Measurements from ENCODE around the gene OR56A3. TPM values are rescaled to one million over a fixed set of nuclear protein-coding genes. Genes with fewer than 3 reads are reported as not detected.

Gene OR56A3
- total and polyA plus RNA-seq, 2 experiments from 2014 or later = not detected

- Mint-ChIP-seq H3K4me1 (no peaks in the 10 kb centered on the region), H3K27me3 (ENCODE audit: insufficient read depth, low read depth, poor library complexity) (peaks cover 16% of the 10 kb centered on the region), H3K36me3 (ENCODE audit: low read depth) (peaks cover 29% of the 10 kb centered on the region), H3K27ac (no peak overlapping the region), H3K9me3 (peaks cover 66% of the 10 kb centered on the region), H3K4me3 (no peak overlapping the region)
- H3K27ac ChIP-seq (ENCODE audit: low read depth) = no peak overlapping the region
- H3K4me2 ChIP-seq = no peak overlapping the region
- no peaks in the 10 kb centered on the region for H3F3A ChIP-seq (replicated peaks; ENCODE audit: low read depth)
- H3K9me2 ChIP-seq (ENCODE audit: insufficient read depth) = peaks cover 5% of the 10 kb centered on the region
- no peak for TF ChIP-seq JUNB (IDR thresholded peaks at IDR 0.05; ENCODE audit: unreplicated experiment)
- TF ChIP-seq CREB1 (CRISPR knock-in tag; IDR thresholded peaks at IDR 0.05; ENCODE audit: low read depth) = no peak
- no peak for TF ChIP-seq ETS1 (IDR thresholded peaks at IDR 0.05)
- no peak for TF ChIP-seq ZNF114 (CRISPR knock-in tag; IDR thresholded peaks at IDR 0.05)
- no peak for TF ChIP-seq POLR2AphosphoS5 (IDR thresholded peaks at IDR 0.05; ENCODE audit: low read depth)
- H3K36me3 ChIP-seq (ENCODE audit: insufficient read depth) = no peaks in the 10 kb centered on the region
- H3K4me1 ChIP-seq (ENCODE audit: insufficient read depth) = no peaks in the 10 kb centered on the region
- no peak overlapping the region for H3K4me3 ChIP-seq
- no peaks in the 10 kb centered on the region for H3K79me2 ChIP-seq (replicated peaks; ENCODE audit: insufficient read depth)
- H3K27me3 ChIP-seq (ENCODE audit: insufficient read depth) = no peaks in the 10 kb centered on the region
- H2AFZ ChIP-seq = no peak overlapping the region
- no peak for DNase-seq (ENCODE audit: low spot score)
- H4K20me1 ChIP-seq (replicated peaks; ENCODE audit: insufficient read depth) = no peaks in the 10 kb centered on the region
- no peak for ATAC-seq
Observed at GRCh38 chr11:5931061-5931460, 11.0 kb upstream of the OR56A3 start.

GRCh38 chr11:5932671-5933070 lies 9.4 kb upstream of the OR56A3 start:
- H3K27ac Mint-ChIP-seq = no peak overlapping the region
- peaks cover 16% of the 10 kb centered on the region for H3K27me3 Mint-ChIP-seq (ENCODE audit: insufficient read depth, low read depth, poor library complexity)
- Histone ChIP-seq H3K27ac (ENCODE audit: low read depth) (no peak overlapping the region), H4K20me1 (replicated peaks; ENCODE audit: insufficient read depth) (no peaks in the 10 kb centered on the region), H3K36me3 (ENCODE audit: insufficient read depth) (no peaks in the 10 kb centered on the region), H2AFZ (no peak overlapping the region), H3F3A (replicated peaks; ENCODE audit: low read depth) (no peaks in the 10 kb centered on the region), H3K9me2 (ENCODE audit: insufficient read depth) (peaks cover 5% of the 10 kb centered on the region), H3K4me1 (ENCODE audit: insufficient read depth) (no peaks in the 10 kb centered on the region), H3K79me2 (replicated peaks; ENCODE audit: insufficient read depth) (no peaks in the 10 kb centered on the region), H3K4me2 (no peak overlapping the region), H3K4me3 (no peak overlapping the region), H3K27me3 (ENCODE audit: insufficient read depth) (no peaks in the 10 kb centered on the region)
- peaks cover 32% of the 10 kb centered on the region for H3K36me3 Mint-ChIP-seq (ENCODE audit: low read depth)
- no peak for DNase-seq (ENCODE audit: low spot score)
- H3K4me1 Mint-ChIP-seq = no peaks in the 10 kb centered on the region; the same call in 2 of the 3 replicates
- no peak for ATAC-seq
- H3K9me3 Mint-ChIP-seq = peaks cover 77% of the 10 kb centered on the region
- H3K4me3 Mint-ChIP-seq = no peak overlapping the region
- no peak for TF ChIP-seq EZH2 (IDR thresholded peaks at IDR 0.05; ENCODE audit: low read depth, unreplicated experiment)
- no peak for TF ChIP-seq ETS1 (IDR thresholded peaks at IDR 0.05)
- TF ChIP-seq NANOG (IDR thresholded peaks at IDR 0.05; ENCODE audit: borderline replicate concordance) = no peak
- no peak for TF ChIP-seq STAT1 (IDR thresholded peaks at IDR 0.05; ENCODE audit: unreplicated experiment)
- TF ChIP-seq CTCF (conservative IDR thresholded peaks at IDR 0.05; ENCODE audit: low read depth in 2 of 2) = no peak
- no peak for TF ChIP-seq ZNF462 (CRISPR knock-in tag; IDR thresholded peaks at IDR 0.05)
- no peak for TF ChIP-seq ZNF331 (CRISPR knock-in tag; IDR thresholded peaks at IDR 0.05; ENCODE audit: low read depth)
- no peak for TF ChIP-seq CREB1 (CRISPR knock-in tag; IDR thresholded peaks at IDR 0.05; ENCODE audit: low read depth)
- TF ChIP-seq JUNB (IDR thresholded peaks at IDR 0.05; ENCODE audit: unreplicated experiment) = no peak
- TF ChIP-seq POLR2AphosphoS5 (IDR thresholded peaks at IDR 0.05; ENCODE audit: low read depth) = no peak
- no peak for TF ChIP-seq EZH2phosphoT487 (IDR thresholded peaks at IDR 0.05; ENCODE audit: unreplicated experiment)
- no peak for TF ChIP-seq ZNF114 (CRISPR knock-in tag; IDR thresholded peaks at IDR 0.05)

All from GM23338 (cell line).